Measurements from ENCODE around the gene DMAC1.

Gene DMAC1

DNA sequence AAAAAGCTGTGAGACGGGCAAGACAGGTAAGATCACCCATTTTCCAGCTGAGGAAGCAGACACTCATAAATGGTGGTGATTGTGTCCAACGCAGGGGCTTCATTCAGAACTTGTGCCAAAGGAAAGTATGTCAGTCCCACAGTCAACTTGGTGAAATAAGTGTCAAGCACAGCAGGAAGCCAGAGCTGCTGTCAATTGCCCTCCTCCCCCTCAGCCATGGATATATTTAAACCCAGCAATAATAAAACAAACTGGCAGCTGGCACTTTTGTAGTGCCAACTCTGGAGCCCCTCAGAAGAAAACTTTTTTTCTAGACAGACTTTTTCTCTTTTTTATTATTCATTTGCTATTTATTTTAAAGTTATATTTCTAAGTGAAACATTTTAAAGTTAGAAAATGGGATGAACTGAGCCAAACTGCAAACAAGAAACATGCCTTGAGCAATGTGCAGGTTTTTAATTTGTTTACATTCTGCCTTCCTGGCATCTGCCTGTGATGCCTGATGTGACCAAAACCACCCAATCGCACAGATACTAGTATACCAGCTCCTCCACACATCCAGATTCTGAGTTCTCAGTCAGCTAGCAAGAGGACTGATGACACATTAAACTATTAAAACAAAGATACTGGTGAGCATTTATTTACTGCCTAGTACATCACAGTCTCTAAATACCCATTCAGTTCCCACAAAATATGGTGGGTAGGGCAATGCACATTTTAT lies 17.0 kb downstream of the DMAC1 start:
- H4K8ac ChIP-seq (ENCODE audit: low read depth, low read length) = no peak overlapping the region
- no peak overlapping the region for H3K23ac ChIP-seq (ENCODE audit: low read depth, low read length, poor library complexity)
- no peak for DNase-seq (ENCODE audit: low spot score)
- peaks cover 0 to 9% of the 10 kb centered on the region in 2 donors for H3K4me1 ChIP-seq (ENCODE audit: control insufficient read depth in 2 of 2, insufficient read depth in 1 of 2, low read depth in 1 of 2, low read length in 2 of 2)
- H3K27me3 ChIP-seq (ENCODE audit: control insufficient read depth in 3 of 3, insufficient read depth in 3 of 3, low read depth in 1 of 3, low read length in 3 of 3) = no peaks in the 10 kb centered on the region
- H3K9me3 ChIP-seq (replicated peaks in 1 of 2; ENCODE audit: control insufficient read depth in 2 of 2, insufficient read depth in 1 of 2, low read depth in 1 of 2, low read length in 2 of 2) = no peaks in the 10 kb centered on the region
- H2BK12ac ChIP-seq (ENCODE audit: low read length) = no peak overlapping the region
- no peak overlapping the region for H2AFZ ChIP-seq (ENCODE audit: low read length)
- no peak overlapping the region for H3K4ac ChIP-seq (ENCODE audit: low read length)
- no CpG with 5 or more reads among the region's 3 CpGs for WGBS, 2 donors (ENCODE audit: extremely low coverage in 2 of 2, insufficient read length in 2 of 2, insufficient replicate concordance in 1 of 2)
- no peak overlapping the region for H3K18ac ChIP-seq (ENCODE audit: low read length)
- H3K4me3 ChIP-seq (ENCODE audit: low read length in 2 of 2) = no peak overlapping the region
- no peaks in the 10 kb centered on the region for H3K79me1 ChIP-seq (ENCODE audit: low read depth, low read length)
- H3K36me3 ChIP-seq (replicated peaks in 1 of 2; ENCODE audit: control insufficient read depth in 2 of 2, insufficient read depth in 2 of 2, low read length in 2 of 2) = peaks cover 0 to 8% of the 10 kb centered on the region in 2 donors
- H3K4me2 ChIP-seq (ENCODE audit: insufficient read depth, low read length, poor library complexity, severe bottlenecking) = no peak overlapping the region
- H3K14ac ChIP-seq (ENCODE audit: low read length) = no peak overlapping the region
- H3K27ac ChIP-seq (replicated peaks; ENCODE audit: low read length) = no peak overlapping the region
- H2BK5ac ChIP-seq (ENCODE audit: low read length) = no peak overlapping the region
- no peak overlapping the region for H3K9ac ChIP-seq (ENCODE audit: low read depth, low read length, poor library complexity)
- no peak overlapping the region for H2AK5ac ChIP-seq (ENCODE audit: low read depth, low read length)
- no peak overlapping the region for H4K91ac ChIP-seq (ENCODE audit: low read depth, low read length, poor library complexity)
- H2BK120ac ChIP-seq (ENCODE audit: low read depth, low read length) = no peak overlapping the region
- no peak overlapping the region for H2BK15ac ChIP-seq (ENCODE audit: low read length)

DNA sequence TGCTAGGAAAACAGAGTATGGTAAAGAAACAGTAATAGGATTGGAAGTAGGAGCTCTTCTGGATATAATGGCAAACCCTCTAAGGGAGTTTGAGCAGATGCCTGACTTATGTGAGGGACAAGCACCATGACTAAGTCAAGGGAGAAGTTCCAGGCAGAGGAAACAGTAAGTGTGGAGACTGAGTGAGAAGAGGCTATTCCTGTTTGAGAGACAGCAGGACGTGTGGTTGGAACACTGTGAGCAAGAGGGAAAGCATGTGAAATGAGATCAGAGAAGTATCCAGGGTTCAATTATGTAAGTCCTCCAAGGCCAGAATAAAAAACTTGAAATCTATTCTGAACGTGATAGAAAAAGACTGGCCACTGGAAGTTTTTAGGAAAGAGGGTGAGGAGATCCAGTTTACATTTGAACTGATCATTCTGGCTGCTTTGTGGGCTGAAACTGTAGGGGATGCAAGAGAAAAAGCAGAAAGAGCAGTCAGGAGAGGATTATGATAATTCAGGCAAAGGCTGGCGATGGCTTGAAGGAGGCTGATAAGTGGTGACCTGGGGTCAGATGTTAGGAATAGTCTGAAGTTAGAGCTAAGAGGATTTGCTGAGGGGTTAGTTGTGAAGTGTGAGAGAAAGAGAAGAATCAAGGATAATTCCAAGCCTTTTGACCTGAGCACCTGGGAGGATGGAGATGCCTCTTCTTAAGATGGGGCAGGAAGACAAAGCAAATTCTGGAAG lies 19.2 kb downstream of the DMAC1 start:
- peak; percentile 14 for DNase-seq (ENCODE audit: low spot score)
- Histone ChIP-seq H3K27me3 (ENCODE audit: control insufficient read depth in 3 of 3, insufficient read depth in 3 of 3, low read depth in 1 of 3, low read length in 3 of 3) (no peaks in the 10 kb centered on the region), H3K9ac (ENCODE audit: low read depth, low read length, poor library complexity) (no peak overlapping the region), H3K36me3 (replicated peaks in 1 of 2; ENCODE audit: control insufficient read depth in 2 of 2, insufficient read depth in 2 of 2, low read length in 2 of 2) (no peaks in the 10 kb centered on the region), H3K27ac (replicated peaks; ENCODE audit: low read length) (no peak overlapping the region), H2BK15ac (ENCODE audit: low read length) (no peak overlapping the region), H3K4me2 (ENCODE audit: insufficient read depth, low read length, poor library complexity, severe bottlenecking) (peak overlapping the region; percentile 28), H3K9me3 (replicated peaks in 1 of 2; ENCODE audit: control insufficient read depth in 2 of 2, insufficient read depth in 1 of 2, low read depth in 1 of 2, low read length in 2 of 2) (no peaks in the 10 kb centered on the region), H3K4ac (ENCODE audit: low read length) (no peak overlapping the region), H3K79me1 (ENCODE audit: low read depth, low read length) (no peaks in the 10 kb centered on the region), H2AK5ac (ENCODE audit: low read depth, low read length) (no peak overlapping the region), H2AFZ (ENCODE audit: low read length) (peak overlapping the region; percentile 4), H3K23ac (ENCODE audit: low read depth, low read length, poor library complexity) (no peak overlapping the region), H4K91ac (ENCODE audit: low read depth, low read length, poor library complexity) (no peak overlapping the region), H3K18ac (ENCODE audit: low read length) (no peak overlapping the region), H2BK5ac (ENCODE audit: low read length) (no peak overlapping the region), H2BK12ac (ENCODE audit: low read length) (no peak overlapping the region), H2BK120ac (ENCODE audit: low read depth, low read length) (no peak overlapping the region), H3K4me1 (ENCODE audit: control insufficient read depth in 2 of 2, insufficient read depth in 1 of 2, low read depth in 1 of 2, low read length in 2 of 2) (peaks cover 0 to 10% of the 10 kb centered on the region in 2 donors), H4K8ac (ENCODE audit: low read depth, low read length) (no peak overlapping the region), H3K4me3 (ENCODE audit: low read length in 2 of 2) (no peak overlapping the region), H3K14ac (ENCODE audit: low read length) (no peak overlapping the region)
- WGBS, 2 donors (ENCODE audit: extremely low coverage in 2 of 2, insufficient read length in 2 of 2, insufficient replicate concordance in 1 of 2) = no CpG with 5 or more reads among the region's 3 CpGs

DNA sequence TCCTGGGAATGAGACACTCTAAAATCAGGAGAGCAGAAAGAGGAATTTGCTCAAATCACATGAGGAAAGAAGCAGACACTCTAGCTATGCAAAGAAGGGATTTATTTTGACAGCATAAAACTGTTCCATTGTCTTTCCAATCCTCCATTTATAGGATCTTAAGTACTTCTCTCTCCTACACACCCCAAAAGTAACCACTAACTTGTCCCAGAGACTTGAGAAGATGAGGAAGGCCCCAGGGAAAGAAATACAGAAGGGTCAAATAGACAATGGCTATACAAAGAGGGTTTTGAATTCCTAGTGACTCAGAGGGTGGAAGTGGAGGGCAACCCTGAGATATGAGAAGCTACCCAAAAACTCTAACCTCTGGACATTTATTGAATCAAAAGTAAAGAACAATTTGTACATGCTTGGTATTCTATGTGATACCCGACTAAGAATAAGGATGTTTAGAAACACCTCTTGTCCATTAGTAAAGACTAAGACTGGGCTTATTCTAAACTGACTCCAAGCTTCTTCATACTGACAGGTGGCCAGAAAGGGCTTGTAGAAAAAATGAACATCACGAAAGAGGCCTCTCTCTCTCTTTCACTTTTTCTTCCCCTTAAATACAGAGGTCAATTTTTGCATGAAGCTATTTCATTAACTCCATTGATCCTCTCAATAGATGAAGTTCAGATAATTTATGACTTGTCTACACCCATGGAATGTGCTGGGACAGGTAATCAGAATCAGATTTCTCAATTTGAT lies 20.6 kb downstream of the DMAC1 start:
- H3K23ac ChIP-seq (ENCODE audit: low read depth, low read length, poor library complexity) = no peak overlapping the region
- no peak overlapping the region for H2BK12ac ChIP-seq (ENCODE audit: low read length)
- H3K4ac ChIP-seq (ENCODE audit: low read length) = no peak overlapping the region
- no peaks in the 10 kb centered on the region for H3K36me3 ChIP-seq (replicated peaks in 1 of 2; ENCODE audit: control insufficient read depth in 2 of 2, insufficient read depth in 2 of 2, low read length in 2 of 2)
- no peak overlapping the region for H2BK15ac ChIP-seq (ENCODE audit: low read length)
- H3K14ac ChIP-seq (ENCODE audit: low read length) = no peak overlapping the region
- no peak overlapping the region for H2AK5ac ChIP-seq (ENCODE audit: low read depth, low read length)
- H4K91ac ChIP-seq (ENCODE audit: low read depth, low read length, poor library complexity) = no peak overlapping the region
- H4K8ac ChIP-seq (ENCODE audit: low read depth, low read length) = no peak overlapping the region
- peaks cover 0 to 10% of the 10 kb centered on the region in 2 donors for H3K4me1 ChIP-seq (ENCODE audit: control insufficient read depth in 2 of 2, insufficient read depth in 1 of 2, low read depth in 1 of 2, low read length in 2 of 2)
- no peak overlapping the region for H2BK120ac ChIP-seq (ENCODE audit: low read depth, low read length)
- no peak overlapping the region for H2BK5ac ChIP-seq (ENCODE audit: low read length)
- no peak overlapping the region for H2AFZ ChIP-seq (ENCODE audit: low read length)
- no peaks in the 10 kb centered on the region for H3K27me3 ChIP-seq (ENCODE audit: control insufficient read depth in 3 of 3, insufficient read depth in 3 of 3, low read depth in 1 of 3, low read length in 3 of 3)
- DNase-seq (ENCODE audit: low spot score) = no peak
- H3K79me1 ChIP-seq (ENCODE audit: low read depth, low read length) = no peaks in the 10 kb centered on the region
- no peak overlapping the region for H3K27ac ChIP-seq (replicated peaks; ENCODE audit: low read length)
- H3K4me3 ChIP-seq (ENCODE audit: low read length in 2 of 2) = no peak overlapping the region
- no CpG with 5 or more reads among the region's 2 CpGs for WGBS, 2 donors (ENCODE audit: extremely low coverage in 2 of 2, insufficient read length in 2 of 2, insufficient replicate concordance in 1 of 2)
- H3K9ac ChIP-seq (ENCODE audit: low read depth, low read length, poor library complexity) = no peak overlapping the region
- H3K18ac ChIP-seq (ENCODE audit: low read length) = no peak overlapping the region
- H3K9me3 ChIP-seq (replicated peaks in 1 of 2; ENCODE audit: control insufficient read depth in 2 of 2, insufficient read depth in 1 of 2, low read depth in 1 of 2, low read length in 2 of 2) = no peaks in the 10 kb centered on the region
- H3K4me2 ChIP-seq (ENCODE audit: insufficient read depth, low read length, poor library complexity, severe bottlenecking) = no peak overlapping the region

DNA sequence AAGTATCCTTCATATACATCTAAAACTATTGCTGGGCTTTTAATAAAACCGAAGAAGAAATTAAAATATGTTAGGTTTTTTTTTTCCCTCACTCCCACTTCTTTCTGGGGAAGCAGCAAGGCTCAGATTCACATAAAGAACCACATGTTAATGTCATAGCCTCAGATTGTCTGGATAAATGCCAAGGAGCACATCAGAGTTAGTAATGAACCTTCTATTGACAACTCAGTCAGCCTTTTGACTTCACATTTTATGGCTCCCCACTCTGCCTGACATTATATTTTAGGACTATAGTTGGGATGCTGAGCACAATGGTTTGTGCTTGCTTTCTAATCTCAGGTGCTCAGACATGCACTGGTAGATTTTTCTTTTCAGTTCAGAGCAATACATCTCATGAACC lies 21.8 kb downstream of the DMAC1 start:
- Histone ChIP-seq H3K23ac (ENCODE audit: low read depth, low read length, poor library complexity) (no peak overlapping the region), H2BK5ac (ENCODE audit: low read length) (no peak overlapping the region), H3K27ac (replicated peaks; ENCODE audit: low read length) (no peak overlapping the region), H4K8ac (ENCODE audit: low read depth, low read length) (no peak overlapping the region), H2AK5ac (ENCODE audit: low read depth, low read length) (no peak overlapping the region), H2BK15ac (ENCODE audit: low read length) (no peak overlapping the region), H3K9me3 (replicated peaks in 1 of 2; ENCODE audit: control insufficient read depth in 2 of 2, insufficient read depth in 1 of 2, low read depth in 1 of 2, low read length in 2 of 2) (no peaks in the 10 kb centered on the region), H2BK120ac (ENCODE audit: low read depth, low read length) (no peak overlapping the region), H3K36me3 (replicated peaks in 1 of 2; ENCODE audit: control insufficient read depth in 2 of 2, insufficient read depth in 2 of 2, low read length in 2 of 2) (no peaks in the 10 kb centered on the region), H3K27me3 (ENCODE audit: control insufficient read depth in 3 of 3, insufficient read depth in 3 of 3, low read depth in 1 of 3, low read length in 3 of 3) (no peaks in the 10 kb centered on the region), H4K91ac (ENCODE audit: low read depth, low read length, poor library complexity) (no peak overlapping the region), H3K18ac (ENCODE audit: low read length) (no peak overlapping the region), H3K79me1 (ENCODE audit: low read depth, low read length) (no peaks in the 10 kb centered on the region), H2BK12ac (ENCODE audit: low read length) (no peak overlapping the region), H2AFZ (ENCODE audit: low read length) (no peak overlapping the region), H3K4me1 (ENCODE audit: control insufficient read depth in 2 of 2, insufficient read depth in 1 of 2, low read depth in 1 of 2, low read length in 2 of 2) (peaks cover 0 to 10% of the 10 kb centered on the region in 2 donors), H3K4me2 (ENCODE audit: insufficient read depth, low read length, poor library complexity, severe bottlenecking) (no peak overlapping the region), H3K9ac (ENCODE audit: low read depth, low read length, poor library complexity) (no peak overlapping the region), H3K4ac (ENCODE audit: low read length) (no peak overlapping the region), H3K14ac (ENCODE audit: low read length) (no peak overlapping the region), H3K4me3 (ENCODE audit: low read length in 2 of 2) (no peak overlapping the region)
- WGBS, 2 donors (ENCODE audit: extremely low coverage in 2 of 2, insufficient read length in 2 of 2, insufficient replicate concordance in 1 of 2) = no CpG with 5 or more reads among the region's 1 CpG
- no peak for DNase-seq (ENCODE audit: low spot score)

Data from neuronal stem cell (in vitro differentiated cells).